ENCODE data around the gene YARS1.

YARS1 gene

GRCh38 chr1:32817159-32817814 is at the start of gene YARS1, which contains the start of gene S100PBP:
Gene YARS1 (minus strand): TSS chr1:32817358. CDS start chr1:32817244, 114 bp downstream.
Gene S100PBP (plus strand): TSS chr1:32817653. CDS start chr1:32826100, 8,447 bp downstream.
- no peaks in the 10 kb centered on the region for H3K27me3 Mint-ChIP-seq (ENCODE audit: low read depth, poor library complexity)
- peak within 1 kb of the TSS; percentile 97 for H3K27ac Mint-ChIP-seq
- DNase-seq, result peak; percentile 100
- H3K4me1 Mint-ChIP-seq, result peaks cover 56% of the 10 kb centered on the region
- peak within 1 kb of the TSS; percentile 100 for H3K4me3 Mint-ChIP-seq
- H3K36me3 Mint-ChIP-seq (ENCODE audit: low read depth), result peaks cover 25% of the 10 kb centered on the region
- TF ChIP-seq CTCF (IDR thresholded peaks at IDR 0.05), result no peak
- no peaks in the 10 kb centered on the region for H3K9me3 Mint-ChIP-seq

- DNase-seq, result no peak
These were observed 48.7 kb upstream of the YARS1 start for GRCh38 chr1:32865639-32866405.

GRCh38 chr1:32864375-32865019 is 47.3 kb upstream of the YARS1 start:
- Mint-ChIP-seq H3K27me3 (ENCODE audit: low read depth, poor library complexity) (peaks cover 13% of the 10 kb centered on the region), H3K27ac (no peak overlapping the region), H3K9me3 (no peaks in the 10 kb centered on the region), H3K36me3 (ENCODE audit: low read depth) (peaks cover 50% of the 10 kb centered on the region), H3K4me3 (no peak overlapping the region), H3K4me1 (peaks cover 28% of the 10 kb centered on the region)
- no peak for TF ChIP-seq CTCF (IDR thresholded peaks at IDR 0.05)
- no peak for DNase-seq

More at GRCh38 chr1:32865639-32866405, 48.7 kb upstream of the YARS1 start:
- Mint-ChIP-seq H3K4me3 (no peak overlapping the region), H3K9me3 (no peaks in the 10 kb centered on the region), H3K27me3 (ENCODE audit: low read depth, poor library complexity) (peaks cover 17% of the 10 kb centered on the region), H3K27ac (peak overlapping the region; percentile 74), H3K4me1 (peaks cover 37% of the 10 kb centered on the region), H3K36me3 (ENCODE audit: low read depth) (peaks cover 46% of the 10 kb centered on the region)
- TF ChIP-seq CTCF (IDR thresholded peaks at IDR 0.05), result no peak

GRCh38 chr1:32863881-32864245 is 46.7 kb upstream of the YARS1 start:
- no peak for DNase-seq
- Mint-ChIP-seq H3K9me3 (no peaks in the 10 kb centered on the region), H3K36me3 (ENCODE audit: low read depth) (peaks cover 50% of the 10 kb centered on the region), H3K4me3 (no peak overlapping the region), H3K27me3 (ENCODE audit: low read depth, poor library complexity) (peaks cover 10% of the 10 kb centered on the region), H3K4me1 (peaks cover 22% of the 10 kb centered on the region), H3K27ac (no peak overlapping the region)
- no peak for TF ChIP-seq CTCF (IDR thresholded peaks at IDR 0.05)

- H3K4me1 Mint-ChIP-seq, result peaks cover 17% of the 10 kb centered on the region
- no peak overlapping the region for H3K27ac Mint-ChIP-seq
- peaks cover 5% of the 10 kb centered on the region for H3K27me3 Mint-ChIP-seq (ENCODE audit: low read depth, poor library complexity)
- H3K4me3 Mint-ChIP-seq, result no peak overlapping the region
- peaks cover 45% of the 10 kb centered on the region for H3K36me3 Mint-ChIP-seq (ENCODE audit: low read depth)
- no peaks in the 10 kb centered on the region for H3K9me3 Mint-ChIP-seq
- no peak for DNase-seq
- TF ChIP-seq CTCF (IDR thresholded peaks at IDR 0.05), result no peak
These were observed 46.2 kb upstream of the YARS1 start for GRCh38 chr1:32863218-32863880.

Measured in nephron progenitor cell (in vitro differentiated cells).